ENCODE measurements around the gene ZNF594. TPM values are rescaled to one million over a fixed set of nuclear protein-coding genes. Genes with fewer than 3 reads are reported as not detected.
"Not testable (repeated sequence)": the region's sequence is repeated elsewhere in the genome, so short reads cannot be mapped to it uniquely, and the experiment has no call there.

The ZNF594 gene
- polyA plus RNA-seq, 6 donors from 2014 or later: 0.82 to 4.8 (median 4.0) TPM

- peaks cover 9 to 92% (median 77%) of the 10 kb centered on the region in 7 donors for H3K9me3 Mint-ChIP-seq
- no peaks in the 10 kb centered on the region for H3K27me3 Mint-ChIP-seq
- no peak for DNase-seq
- H3K36me3 Mint-ChIP-seq: peaks cover 37 to 63% of the 10 kb centered on the region in 2 donors
- peak overlapping the region in 1 of 8 donors; percentile 10 for H3K4me3 Mint-ChIP-seq
- ATAC-seq (ENCODE audit: low read depth in 2 of 2): no peak
- peak overlapping the region in 2 of 6 donors; percentile 28 to 63 for H3K27ac Mint-ChIP-seq
- H3K4me1 Mint-ChIP-seq: peaks cover 0 to 6% (median 0%) of the 10 kb centered on the region in 3 donors
Observed at GRCh38 chr17:5183410-5183793, 8.3 kb downstream of the ZNF594 start.

- no peak for ATAC-seq (ENCODE audit: low read depth in 2 of 2)
Observed at GRCh38 chr17:5182597-5183409, 8.9 kb downstream of the ZNF594 start.

GRCh38 chr17:5181509-5182305 lies 10.0 kb downstream of the ZNF594 start:
- Mint-ChIP-seq H3K36me3 (peaks cover 28 to 53% of the 10 kb centered on the region in 2 donors), H3K27me3 (no peaks in the 10 kb centered on the region), H3K9me3 (peaks cover 6 to 88% (median 68%) of the 10 kb centered on the region in 7 donors), H3K4me1 (peaks cover 0 to 2% (median 0%) of the 10 kb centered on the region in 3 donors), H3K27ac (no peak overlapping the region), H3K4me3 (no peak overlapping the region)
- DNase-seq (no peak), ATAC-seq (ENCODE audit: low read depth in 2 of 2) (no peak)

More at GRCh38 chr17:5182597-5183409, 8.9 kb downstream of the ZNF594 start:
- Mint-ChIP-seq H3K36me3 (peaks cover 33 to 58% of the 10 kb centered on the region in 2 donors), H3K27me3 (no peaks in the 10 kb centered on the region), H3K4me1 (peaks cover 0 to 6% (median 0%) of the 10 kb centered on the region in 3 donors), H3K27ac (peak overlapping the region in 3 of 6 donors; percentile 28 to 76 (median 63)), H3K9me3 (peaks cover 9 to 88% (median 76%) of the 10 kb centered on the region in 7 donors), H3K4me3 (peak overlapping the region in 1 of 8 donors; percentile 7)
- no peak for DNase-seq

GRCh38 chr17:5179003-5179402 lies 12.7 kb downstream of the ZNF594 start:
- Mint-ChIP-seq H3K4me3 (no peak overlapping the region), H3K27me3 (no peaks in the 10 kb centered on the region), H3K36me3 (peaks cover 34 to 51% of the 10 kb centered on the region in 2 donors), H3K9me3 (peaks cover 6 to 84% (median 60%) of the 10 kb centered on the region in 7 donors), H3K27ac (peak overlapping the region in 1 of 6 donors; percentile 81), H3K4me1 (no peaks in the 10 kb centered on the region)
- DNase-seq: no peak
- no peak for ATAC-seq (ENCODE audit: low read depth in 2 of 2)

GRCh38 chr17:5175027-5175426 lies 16.6 kb downstream of the ZNF594 start:
- H3K4me3 Mint-ChIP-seq: peak overlapping the region in 2 of 8 donors; percentile 44
- ATAC-seq (ENCODE audit: low read depth in 2 of 2); H3K27me3 Mint-ChIP-seq; H3K27ac Mint-ChIP-seq; H3K4me1 Mint-ChIP-seq; DNase-seq: not testable (repeated sequence)
- H3K36me3 Mint-ChIP-seq: peaks cover 19 to 23% of the 10 kb centered on the region in 2 donors
- H3K9me3 Mint-ChIP-seq: peaks cover 0 to 52% (median 23%) of the 10 kb centered on the region in 7 donors

GRCh38 chr17:5165791-5166564 lies 25.7 kb downstream of the ZNF594 start:
- ATAC-seq (ENCODE audit: low read depth in 2 of 2) (peak; percentile 61 to 87), DNase-seq (peak; percentile 17)
- peak overlapping the region in 6 of 8 donors; percentile 20 to 84 (median 58) for H3K4me3 Mint-ChIP-seq
- H3K4me1 Mint-ChIP-seq: peaks cover 16 to 57% (median 22%) of the 10 kb centered on the region in 3 donors
- not testable (repeated sequence) for H3K27me3 Mint-ChIP-seq, H3K36me3 Mint-ChIP-seq, H3K9me3 Mint-ChIP-seq
- H3K27ac Mint-ChIP-seq: peak overlapping the region in 4 of 6 donors; percentile 25 to 46 (median 38)

- Mint-ChIP-seq H3K27ac (no peak overlapping the region), H3K9me3 (no peaks in the 10 kb centered on the region), H3K4me3 (no peak overlapping the region), H3K36me3 (no peaks in the 10 kb centered on the region), H3K27me3 (no peaks in the 10 kb centered on the region), H3K4me1 (peaks cover 16 to 53% (median 22%) of the 10 kb centered on the region in 3 donors)
- DNase-seq: no peak
- ATAC-seq (ENCODE audit: low read depth in 2 of 2): peak; percentile 25 to 48
Observed at GRCh38 chr17:5164436-5164835, 27.2 kb downstream of the ZNF594 start.

GRCh38 chr17:5161793-5162192 lies 29.9 kb downstream of the ZNF594 start:
- Mint-ChIP-seq H3K27me3 (peaks cover 4 to 18% (median 16%) of the 10 kb centered on the region in 3 donors), H3K4me1 (peaks cover 12 to 31% (median 13%) of the 10 kb centered on the region in 3 donors)
- H3K4me3 Mint-ChIP-seq; H3K9me3 Mint-ChIP-seq; H3K36me3 Mint-ChIP-seq; H3K27ac Mint-ChIP-seq; DNase-seq; ATAC-seq (ENCODE audit: low read depth in 2 of 2): not testable (repeated sequence)

- not testable (repeated sequence) for DNase-seq, H3K36me3 Mint-ChIP-seq, H3K9me3 Mint-ChIP-seq
Observed at GRCh38 chr17:5160702-5161101, 31.0 kb downstream of the ZNF594 start.

GRCh38 chr17:5146122-5146521 lies 45.5 kb downstream of the ZNF594 start:
- H3K9me3 Mint-ChIP-seq; H3K4me1 Mint-ChIP-seq; ATAC-seq (ENCODE audit: low read depth in 2 of 2); H3K27me3 Mint-ChIP-seq; H3K36me3 Mint-ChIP-seq; H3K4me3 Mint-ChIP-seq; DNase-seq; H3K27ac Mint-ChIP-seq: not testable (repeated sequence)

More at GRCh38 chr17:5160702-5161101, 31.0 kb downstream of the ZNF594 start:
- Mint-ChIP-seq H3K27me3 (peaks cover 4 to 18% (median 16%) of the 10 kb centered on the region in 3 donors), H3K27ac (peak overlapping the region in 1 of 6 donors; percentile 9), H3K4me1 (peaks cover under 1 to 22% (median 2%) of the 10 kb centered on the region in 3 donors)
- H3K4me3 Mint-ChIP-seq; ATAC-seq (ENCODE audit: low read depth in 2 of 2): not testable (repeated sequence)

GRCh38 chr17:5142877-5143276 lies 48.8 kb downstream of the ZNF594 start:
- DNase-seq; H3K27ac Mint-ChIP-seq; H3K27me3 Mint-ChIP-seq; H3K4me1 Mint-ChIP-seq; H3K36me3 Mint-ChIP-seq; H3K9me3 Mint-ChIP-seq; H3K4me3 Mint-ChIP-seq; ATAC-seq (ENCODE audit: low read depth in 2 of 2): not testable (repeated sequence)

GRCh38 chr17:5139458-5139732 lies 52.3 kb downstream of the ZNF594 start:
- Mint-ChIP-seq H3K9me3 (no peaks in the 10 kb centered on the region), H3K4me3 (no peak overlapping the region), H3K27ac (no peak overlapping the region), H3K36me3 (no peaks in the 10 kb centered on the region), H3K4me1 (peaks cover 0 to 2% (median 0%) of the 10 kb centered on the region in 3 donors), H3K27me3 (peaks cover 0 to 10% (median 0%) of the 10 kb centered on the region in 3 donors)
- DNase-seq: no peak
- ATAC-seq (ENCODE audit: low read depth in 2 of 2): no peak

All from naive B cell (primary cell).